Measurements from ENCODE around the gene ZSCAN30. TPM values are rescaled to one million over a fixed set of nuclear protein-coding genes. Genes with fewer than 3 reads are reported as not detected.

The ZSCAN30 gene
- total and polyA plus RNA-seq, 2 of the 13 experiments (the other 11 are each of a cell fraction or from before 2014, with no cell fraction given), result 7.4 to 7.7 TPM

- TF ChIP-seq HMGXB3 (CRISPR knock-in tag; IDR thresholded peaks at IDR 0.05; ENCODE audit: borderline replicate concordance), result peak; percentile 79; the same call in 1 of the 2 replicates
- TF ChIP-seq MAFG (CRISPR knock-in tag; IDR thresholded peaks at IDR 0.05), result no peak
- no peak for TF ChIP-seq ZNF672 (CRISPR knock-in tag; IDR thresholded peaks at IDR 0.05)
- no peak for TF ChIP-seq TBP (CRISPR knock-in tag; IDR thresholded peaks at IDR 0.05)
- no peak for TF ChIP-seq ZNF354B (CRISPR knock-in tag; IDR thresholded peaks at IDR 0.05)
- no peak for TF ChIP-seq RELA (CRISPR knock-in tag; IDR thresholded peaks at IDR 0.05)
- TF ChIP-seq PHF5A (CRISPR knock-in tag; IDR thresholded peaks at IDR 0.05; ENCODE audit: low read depth, unreplicated experiment), result no peak
- TF ChIP-seq PITX1 (CRISPR knock-in tag; IDR thresholded peaks at IDR 0.05), result 0 out of 2 replicates have a peak, but pooled peaks have one; percentile 30
- no peak for TF ChIP-seq NFE2L2 (IDR thresholded peaks at IDR 0.05; ENCODE audit: low read length)
- TF ChIP-seq FOSL2 (CRISPR knock-in tag; IDR thresholded peaks at IDR 0.05), result peak; percentile 58
- TF ChIP-seq SNAPC4 (CRISPR knock-in tag; IDR thresholded peaks at IDR 0.05), result no peak
- no peak for TF ChIP-seq SMARCC2 (IDR thresholded peaks at IDR 0.05)
- TF ChIP-seq ZNF782 (CRISPR knock-in tag; IDR thresholded peaks at IDR 0.05; ENCODE audit: borderline replicate concordance), result no peak; the same call in 1 of the 2 replicates
- TF ChIP-seq CREB1 (IDR thresholded peaks at IDR 0.05), result peak; percentile 65
- peak; percentile 71 for TF ChIP-seq CREB1 (CRISPR knock-in tag; IDR thresholded peaks at IDR 0.05)
- TF ChIP-seq ZNF20 (CRISPR knock-in tag; IDR thresholded peaks at IDR 0.05), result no peak
- TF ChIP-seq DMAP1 (CRISPR knock-in tag; IDR thresholded peaks at IDR 0.05), result peak; percentile 86
- no peak for TF ChIP-seq EEA1 (CRISPR knock-in tag; IDR thresholded peaks at IDR 0.05; ENCODE audit: borderline replicate concordance)
- TF ChIP-seq DNMT3B (CRISPR knock-in tag; conservative IDR thresholded peaks at IDR 0.05), result no peak
- no peak for TF ChIP-seq ZBTB1 (CRISPR knock-in tag; IDR thresholded peaks at IDR 0.05; ENCODE audit: borderline replicate concordance)
- no peak for TF ChIP-seq ZNF558 (CRISPR knock-in tag; IDR thresholded peaks at IDR 0.05; ENCODE audit: borderline replicate concordance)
- no peak for TF ChIP-seq ZNF180 (CRISPR knock-in tag; IDR thresholded peaks at IDR 0.05; ENCODE audit: borderline replicate concordance, low read depth)
- TF ChIP-seq CC2D1A (CRISPR knock-in tag; IDR thresholded peaks at IDR 0.05), result no peak
Measured at GRCh38 chr18:35240664-35241447, 49.2 kb downstream of the ZSCAN30 start, which contains the start of gene ZNF397 (continued).

Data from HepG2 (cell line).